Activated naive CD4-positive, alpha-beta T cell treated with anti-CD3 and anti-CD28 coated beads for 36 hours (primary cell): Measurements from ENCODE around the gene FHAD1. TPM values are rescaled to one million over a fixed set of nuclear protein-coding genes. Genes with fewer than 3 reads are reported as not detected.
"Not testable (repeated sequence)": the region's sequence is repeated elsewhere in the genome, so short reads cannot be mapped to it uniquely, and the experiment has no call there.

Experiments
- CTCF ChIA-PET: fragments of 350-600 bp; sonication (Branson Sonifier 250); formaldehyde crosslinking; loops from one replicate; lab custom pipeline; 2021; ENCODE audit warnings: antibody characterized with exemption; lab: Charles Lee
- DNase-seq: peaks from one replicate; pipeline ENCODE4 v3.0.0-alpha.2; 2020
- H3K27ac Mint-ChIP-seq: one replicate; pipeline ENCODE4 v1.8.0; 2021; ENCODE audit warnings: mild to moderate bottlenecking, mixed read lengths
- H3K27me3 Mint-ChIP-seq: one replicate; pipeline ENCODE4 v1.8.0; 2021; ENCODE audit warnings: low read depth, mixed read lengths
- H3K36me3 Mint-ChIP-seq: one replicate; pipeline ENCODE4 v1.8.0; 2021; ENCODE audit warnings: low read depth, mixed read lengths
- H3K4me1 Mint-ChIP-seq: one replicate; pipeline ENCODE4 v1.8.0; 2021; ENCODE audit warnings: low read depth, mixed read lengths
- H3K4me3 Mint-ChIP-seq: one replicate; pipeline ENCODE4 v1.8.0; 2021; ENCODE audit warnings: mild to moderate bottlenecking, moderate library complexity, mixed read lengths
- H3K9me3 Mint-ChIP-seq: one replicate; pipeline ENCODE4 v1.8.0; 2021; ENCODE audit warnings: mixed read lengths
- intact Hi-C: fragments of 100-400 bp; cut with micrococcal nuclease; formaldehyde crosslinking; loops from one replicate; pipeline ENCODE4 v1.15.1; 2023
- total RNA-seq, 2 experiments: library from RNA; stranded (reverse); gene quantifications; one replicate each; pipeline ENCODE4 v1.2.3, GENCODE V29; 2021

The FHAD1 gene
- total RNA-seq, 2 experiments from 2014 or later = 0.45 TPM; not detected in 1

GRCh38 chr1:15362737-15363128 lies 115.7 kb downstream of the FHAD1 start:
- Mint-ChIP-seq H3K4me3 (no peak overlapping the region), H3K4me1 (no peaks in the 10 kb centered on the region), H3K27ac (no peak overlapping the region), H3K36me3 (no peaks in the 10 kb centered on the region), H3K9me3 (no peaks in the 10 kb centered on the region), H3K27me3 (no peaks in the 10 kb centered on the region)
- intact Hi-C loops = no loop called here
- CTCF ChIA-PET = no interaction called here
- DNase-seq = no peak

- CTCF ChIA-PET = no interaction called here
- Mint-ChIP-seq H3K4me3 (no peak overlapping the region), H3K4me1 (no peaks in the 10 kb centered on the region), H3K9me3 (no peaks in the 10 kb centered on the region), H3K27me3 (no peaks in the 10 kb centered on the region), H3K27ac (no peak overlapping the region), H3K36me3 (no peaks in the 10 kb centered on the region)
- intact Hi-C loops = no loop called here
- no peak for DNase-seq
These were observed 117.7 kb downstream of the FHAD1 start for GRCh38 chr1:15364740-15365139.

- no peak for DNase-seq
- CTCF ChIA-PET = no interaction called here
- Mint-ChIP-seq H3K4me3 (no peak overlapping the region), H3K36me3 (no peaks in the 10 kb centered on the region), H3K27me3 (no peaks in the 10 kb centered on the region), H3K27ac (no peak overlapping the region), H3K4me1 (no peaks in the 10 kb centered on the region), H3K9me3 (no peaks in the 10 kb centered on the region)
- intact Hi-C loops = no loop called here
These were observed 121.9 kb downstream of the FHAD1 start for GRCh38 chr1:15368888-15369287.

GRCh38 chr1:15370268-15370667 lies 123.2 kb downstream of the FHAD1 start:
- H3K9me3 Mint-ChIP-seq = no peaks in the 10 kb centered on the region
- H3K4me1 Mint-ChIP-seq = no peaks in the 10 kb centered on the region
- CTCF ChIA-PET = no interaction called here
- H3K4me3 Mint-ChIP-seq = no peak overlapping the region
- intact Hi-C loops = no loop called here
- DNase-seq = no peak
- H3K27me3 Mint-ChIP-seq = no peaks in the 10 kb centered on the region
- H3K36me3 Mint-ChIP-seq = no peaks in the 10 kb centered on the region
- H3K27ac Mint-ChIP-seq = no peak overlapping the region

- H3K4me1 Mint-ChIP-seq = no peaks in the 10 kb centered on the region
- no peaks in the 10 kb centered on the region for H3K27me3 Mint-ChIP-seq
- DNase-seq = no peak
- H3K36me3 Mint-ChIP-seq = no peaks in the 10 kb centered on the region
- intact Hi-C loops = no loop called here
- no peak overlapping the region for H3K4me3 Mint-ChIP-seq
- CTCF ChIA-PET = no interaction called here
- H3K27ac Mint-ChIP-seq = no peak overlapping the region
- no peaks in the 10 kb centered on the region for H3K9me3 Mint-ChIP-seq
These were observed 123.9 kb downstream of the FHAD1 start for GRCh38 chr1:15370781-15371520.

GRCh38 chr1:15371610-15372545 lies 124.9 kb downstream of the FHAD1 start:
- no peaks in the 10 kb centered on the region for H3K9me3 Mint-ChIP-seq
- no peak overlapping the region for H3K4me3 Mint-ChIP-seq
- no peaks in the 10 kb centered on the region for H3K36me3 Mint-ChIP-seq
- no peaks in the 10 kb centered on the region for H3K4me1 Mint-ChIP-seq
- H3K27ac Mint-ChIP-seq = no peak overlapping the region
- intact Hi-C loops = no loop called here
- H3K27me3 Mint-ChIP-seq = no peaks in the 10 kb centered on the region
- no peak for DNase-seq
- CTCF ChIA-PET = no interaction called here

GRCh38 chr1:15378729-15379128 lies 131.7 kb downstream of the FHAD1 start:
- no peaks in the 10 kb centered on the region for H3K27me3 Mint-ChIP-seq
- H3K27ac Mint-ChIP-seq = no peak overlapping the region
- no peak for DNase-seq
- intact Hi-C loops = no loop called here
- H3K9me3 Mint-ChIP-seq = no peaks in the 10 kb centered on the region
- CTCF ChIA-PET = no interaction called here
- no peaks in the 10 kb centered on the region for H3K36me3 Mint-ChIP-seq
- no peaks in the 10 kb centered on the region for H3K4me1 Mint-ChIP-seq
- no peak overlapping the region for H3K4me3 Mint-ChIP-seq

GRCh38 chr1:15379151-15379550 lies 132.1 kb downstream of the FHAD1 start:
- H3K4me3 Mint-ChIP-seq, H3K36me3 Mint-ChIP-seq, H3K27ac Mint-ChIP-seq, H3K4me1 Mint-ChIP-seq, CTCF ChIA-PET, H3K27me3 Mint-ChIP-seq, intact Hi-C loops, H3K9me3 Mint-ChIP-seq, DNase-seq: not testable (repeated sequence)

GRCh38 chr1:15380601-15381508 lies 133.8 kb downstream of the FHAD1 start:
- Mint-ChIP-seq H3K36me3 (no peaks in the 10 kb centered on the region), H3K9me3 (no peaks in the 10 kb centered on the region), H3K4me1 (peaks cover 8% of the 10 kb centered on the region), H3K27me3 (peaks cover 13% of the 10 kb centered on the region), H3K27ac (no peak overlapping the region), H3K4me3 (no peak overlapping the region)
- no peak for DNase-seq
- intact Hi-C loops = no loop called here
- CTCF ChIA-PET = no interaction called here

GRCh38 chr1:15381805-15382204 lies 134.8 kb downstream of the FHAD1 start:
- intact Hi-C loops = no loop called here
- no peak for DNase-seq
- CTCF ChIA-PET = no interaction called here
- Mint-ChIP-seq H3K27ac (no peak overlapping the region), H3K9me3 (no peaks in the 10 kb centered on the region), H3K36me3 (no peaks in the 10 kb centered on the region), H3K4me1 (peaks cover 11% of the 10 kb centered on the region), H3K27me3 (peaks cover 18% of the 10 kb centered on the region), H3K4me3 (no peak overlapping the region)

- Mint-ChIP-seq H3K27me3 (peaks cover 22% of the 10 kb centered on the region), H3K4me3 (no peak overlapping the region), H3K36me3 (no peaks in the 10 kb centered on the region), H3K9me3 (no peaks in the 10 kb centered on the region), H3K4me1 (peaks cover 11% of the 10 kb centered on the region), H3K27ac (no peak overlapping the region)
- no peak for DNase-seq
- intact Hi-C loops = no loop called here
- CTCF ChIA-PET = no interaction called here
These were observed 135.8 kb downstream of the FHAD1 start for GRCh38 chr1:15382601-15383518.
